Karpas-422 (cell line): ENCODE results near the gene INPP5D. TPM values are rescaled to one million over a fixed set of nuclear protein-coding genes. Genes with fewer than 3 reads are reported as not detected.

Experiments
- DNase-seq: peaks from one replicate; pipeline ENCODE4 v3.0.0-alpha.2; 2015
- H2AFZ ChIP-seq: fragments of 200-600 bp; sonication (generic); 2 replicates; pipeline ENCODE4 v1.6.1; 2014; ENCODE audit warnings: antibody characterized with exemption, low read length, mixed read lengths
- H3K27ac ChIP-seq: fragments of 200-600 bp; sonication (generic); 2 replicates; pipeline ENCODE4 v1.5.1; 2014; ENCODE audit warnings: mild to moderate bottlenecking, low read length, moderate library complexity
- H3K27me3 ChIP-seq: fragments of 200-600 bp; sonication (generic); 2 replicates; pipeline ENCODE4 v1.6.1; 2014; ENCODE audit warnings: low read length, mixed read lengths
- H3K36me3 ChIP-seq: fragments of 200-600 bp; sonication (generic); 2 replicates; pipeline ENCODE4 v1.6.1; 2014; ENCODE audit warnings: low read length, mixed read lengths; ENCODE audit not compliant: insufficient read depth
- H3K4me1 ChIP-seq: fragments of 200-600 bp; sonication (generic); 2 replicates; pipeline ENCODE4 v1.6.1; 2014; ENCODE audit warnings: mild to moderate bottlenecking, low read length, mixed read lengths
- H3K4me2 ChIP-seq: fragments of 200-600 bp; sonication (generic); 2 replicates; pipeline ENCODE4 v1.6.1; 2014; ENCODE audit warnings: low read length, low read depth, mild to moderate bottlenecking; ENCODE audit not compliant: poor library complexity, severe bottlenecking
- H3K4me3 ChIP-seq: fragments of 200-600 bp; sonication (generic); 2 replicates; pipeline ENCODE4 v1.5.1; 2014; ENCODE audit warnings: mild to moderate bottlenecking, antibody characterized with exemption, low read length, mixed read lengths
- H3K79me2 ChIP-seq: fragments of 200-600 bp; sonication (generic); 2 replicates; pipeline ENCODE4 v1.6.1; 2014; ENCODE audit warnings: mild to moderate bottlenecking, low read length, mixed read lengths
- H3K9ac ChIP-seq: fragments of 200-600 bp; sonication (generic); 2 replicates; pipeline ENCODE4 v1.6.0; 2014; ENCODE audit warnings: low read length
- H3K9me2 ChIP-seq: fragments of 200-600 bp; sonication (generic), shearing (Covaris generic); replicated peaks from 2 replicates; pipeline ENCODE4 v1.6.0; 2014; ENCODE audit warnings: mild to moderate bottlenecking, low read length, moderate library complexity; ENCODE audit not compliant: insufficient read depth
- H3K9me3 ChIP-seq: fragments of 300-700, 200-600 bp; sonication (generic); 2 replicates; pipeline ENCODE4 v1.6.1; 2014; ENCODE audit warnings: low read length, mixed read lengths
- H4K20me1 ChIP-seq: fragments of 200-600 bp; sonication (generic); 2 replicates; pipeline ENCODE4 v1.6.1; 2014; ENCODE audit warnings: mild to moderate bottlenecking, antibody characterized with exemption, low read length, low read depth; ENCODE audit not compliant: insufficient read depth
- total RNA-seq: library from RNA; depleted of rRNA; stranded (reverse); fragments of >200 nt; shearing (Covaris generic); gene quantifications from 2 replicates; pipeline ENCODE4 v1.2.3, GENCODE V29; 2014; ENCODE audit warnings: low replicate concordance

INPP5D gene
- total RNA-seq, 1 experiment from 2014 or later = 145 TPM

- no peak for DNase-seq
- H3K79me2 ChIP-seq = peaks cover 90% of the 10 kb centered on the region
- no peaks in the 10 kb centered on the region for H3K9me2 ChIP-seq
- no peaks in the 10 kb centered on the region for H3K36me3 ChIP-seq
- no peaks in the 10 kb centered on the region for H3K27me3 ChIP-seq
- no peaks in the 10 kb centered on the region for H3K9me3 ChIP-seq
- H2AFZ ChIP-seq = no peak overlapping the region
- H4K20me1 ChIP-seq = 0 out of 2 replicates have a peak, but pooled peaks cover 4% of the 10 kb centered on the region
- H3K27ac ChIP-seq = no peak overlapping the region
- H3K4me2 ChIP-seq = no peak overlapping the region
- peaks cover 48% of the 10 kb centered on the region for H3K4me1 ChIP-seq
- no peak overlapping the region for H3K9ac ChIP-seq
- no peak overlapping the region for H3K4me3 ChIP-seq
These were observed 51.3 kb downstream of the INPP5D start for GRCh38 chr2:233111427-233111826.

GRCh38 chr2:233112329-233112728 lies 52.2 kb downstream of the INPP5D start:
- Histone ChIP-seq H3K9me3 (no peaks in the 10 kb centered on the region), H2AFZ (no peak overlapping the region), H3K9me2 (no peaks in the 10 kb centered on the region), H3K4me1 (peaks cover 39% of the 10 kb centered on the region), H3K4me3 (no peak overlapping the region), H3K9ac (no peak overlapping the region), H3K36me3 (no peaks in the 10 kb centered on the region), H3K4me2 (no peak overlapping the region), H4K20me1 (no peaks in the 10 kb centered on the region), H3K27me3 (no peaks in the 10 kb centered on the region), H3K27ac (no peak overlapping the region), H3K79me2 (peaks cover 89% of the 10 kb centered on the region)
- no peak for DNase-seq

- peaks cover 89% of the 10 kb centered on the region for H3K79me2 ChIP-seq
- no peaks in the 10 kb centered on the region for H4K20me1 ChIP-seq
- no peak overlapping the region for H3K4me2 ChIP-seq
These were observed 52.8 kb downstream of the INPP5D start for GRCh38 chr2:233112776-233113452.

GRCh38 chr2:233114421-233114861 lies 54.3 kb downstream of the INPP5D start:
- Histone ChIP-seq H3K9ac (no peak overlapping the region), H3K79me2 (peaks cover 89% of the 10 kb centered on the region), H3K36me3 (peaks cover 6% of the 10 kb centered on the region; the same call in 1 of the 2 replicates), H4K20me1 (no peaks in the 10 kb centered on the region), H3K27me3 (no peaks in the 10 kb centered on the region), H3K4me1 (peaks cover 19% of the 10 kb centered on the region), H3K9me2 (no peaks in the 10 kb centered on the region), H3K9me3 (no peaks in the 10 kb centered on the region), H3K4me3 (no peak overlapping the region), H3K4me2 (no peak overlapping the region), H3K27ac (no peak overlapping the region), H2AFZ (no peak overlapping the region)
- no peak for DNase-seq

More at GRCh38 chr2:233112776-233113452, 52.8 kb downstream of the INPP5D start:
- H3K4me1 ChIP-seq = peaks cover 33% of the 10 kb centered on the region
- H3K9ac ChIP-seq = no peak overlapping the region
- H3K36me3 ChIP-seq = peaks cover 3% of the 10 kb centered on the region; the same call in 1 of the 2 replicates
- H3K27ac ChIP-seq = peak overlapping the region; percentile 54; the same call in 1 of the 2 replicates
- no peak overlapping the region for H3K4me3 ChIP-seq
- no peaks in the 10 kb centered on the region for H3K9me2 ChIP-seq
- no peak for DNase-seq
- no peaks in the 10 kb centered on the region for H3K9me3 ChIP-seq
- no peaks in the 10 kb centered on the region for H3K27me3 ChIP-seq
- H2AFZ ChIP-seq = no peak overlapping the region

- no peak overlapping the region for H3K9ac ChIP-seq
- no peaks in the 10 kb centered on the region for H3K9me2 ChIP-seq
- peaks cover 19% of the 10 kb centered on the region for H3K4me1 ChIP-seq
- H3K4me2 ChIP-seq = no peak overlapping the region
- no peaks in the 10 kb centered on the region for H3K9me3 ChIP-seq
- no peaks in the 10 kb centered on the region for H3K27me3 ChIP-seq
- peaks cover 6% of the 10 kb centered on the region; the same call in 1 of the 2 replicates for H3K36me3 ChIP-seq
- no peak for DNase-seq
- H4K20me1 ChIP-seq = no peaks in the 10 kb centered on the region
- no peak overlapping the region for H2AFZ ChIP-seq
- H3K27ac ChIP-seq = no peak overlapping the region
- H3K4me3 ChIP-seq = no peak overlapping the region
- peaks cover 90% of the 10 kb centered on the region for H3K79me2 ChIP-seq
These were observed 55.0 kb downstream of the INPP5D start for GRCh38 chr2:233115121-233115520.

- Histone ChIP-seq H2AFZ (no peak overlapping the region), H3K27ac (no peak overlapping the region), H3K9me3 (no peaks in the 10 kb centered on the region), H3K79me2 (peaks cover 88% of the 10 kb centered on the region), H3K4me3 (no peak overlapping the region), H3K9me2 (no peaks in the 10 kb centered on the region), H3K36me3 (peaks cover 6% of the 10 kb centered on the region; the same call in 1 of the 2 replicates), H3K4me2 (no peak overlapping the region), H3K4me1 (peaks cover 19% of the 10 kb centered on the region), H3K9ac (no peak overlapping the region), H4K20me1 (no peaks in the 10 kb centered on the region), H3K27me3 (no peaks in the 10 kb centered on the region)
- no peak for DNase-seq
These were observed 55.6 kb downstream of the INPP5D start for GRCh38 chr2:233115741-233116140.

GRCh38 chr2:233116946-233117345 lies 56.8 kb downstream of the INPP5D start:
- Histone ChIP-seq H4K20me1 (no peaks in the 10 kb centered on the region), H3K36me3 (peaks cover 8% of the 10 kb centered on the region; the same call in 1 of the 2 replicates), H3K9me2 (no peaks in the 10 kb centered on the region), H3K27me3 (no peaks in the 10 kb centered on the region), H3K4me1 (peaks cover 13% of the 10 kb centered on the region), H3K79me2 (peaks cover 79% of the 10 kb centered on the region), H2AFZ (no peak overlapping the region), H3K4me3 (no peak overlapping the region), H3K27ac (no peak overlapping the region), H3K4me2 (no peak overlapping the region), H3K9ac (no peak overlapping the region), H3K9me3 (no peaks in the 10 kb centered on the region)
- DNase-seq = no peak

- Histone ChIP-seq H3K9me3 (no peaks in the 10 kb centered on the region), H3K27me3 (no peaks in the 10 kb centered on the region), H3K36me3 (peaks cover 12% of the 10 kb centered on the region; the same call in 1 of the 2 replicates), H3K4me3 (no peak overlapping the region), H2AFZ (no peak overlapping the region), H3K9me2 (no peaks in the 10 kb centered on the region), H3K4me1 (peaks cover 9% of the 10 kb centered on the region), H3K27ac (no peak overlapping the region), H3K9ac (no peak overlapping the region), H4K20me1 (no peaks in the 10 kb centered on the region), H3K79me2 (peaks cover 78% of the 10 kb centered on the region), H3K4me2 (no peak overlapping the region)
- no peak for DNase-seq
These were observed 57.2 kb downstream of the INPP5D start for GRCh38 chr2:233117351-233117750.
